Mesodermal cell (in vitro differentiated cells): ENCODE measurements around the gene KRTAP5-11. TPM values are rescaled to one million over a fixed set of nuclear protein-coding genes. Genes with fewer than 3 reads are reported as not detected.
"Not testable (repeated sequence)": the region's sequence is repeated elsewhere in the genome, so short reads cannot be mapped to it uniquely, and the experiment has no call there.

Source experiments
- H3K27ac ChIP-seq: 2 replicates; pipeline ENCODE4 v1.7.0; 2013; ENCODE audit warnings: mild to moderate bottlenecking, low read depth, low read length, moderate library complexity; ENCODE audit not compliant: severe bottlenecking
- H3K36me3 ChIP-seq: 2 replicates; pipeline ENCODE4 v1.7.1; 2013; ENCODE audit warnings: mild to moderate bottlenecking, low read length, moderate library complexity; ENCODE audit not compliant: control insufficient read depth, insufficient read depth
- H3K4me1 ChIP-seq: one replicate; pipeline ENCODE4 v1.7.1; 2013; ENCODE audit warnings: mild to moderate bottlenecking, low read length; ENCODE audit not compliant: insufficient read depth, control insufficient read depth, poor library complexity, severe bottlenecking
- H3K4me3 ChIP-seq: 2 replicates; pipeline ENCODE4 v1.7.0; 2013; ENCODE audit warnings: low read length, control low read depth, mild to moderate bottlenecking; ENCODE audit not compliant: insufficient read depth, poor library complexity, severe bottlenecking; ENCODE audit errors: extremely low read depth
- H3K9me3 ChIP-seq: 2 replicates; pipeline ENCODE4 v1.7.1; 2013; ENCODE audit warnings: mild to moderate bottlenecking, low read length, moderate library complexity; ENCODE audit not compliant: control insufficient read depth
- WGBS, 2 experiments: methylation state at CpG; one replicate each; pipeline ENCODE4 v1.1.5; 2013; ENCODE audit warnings: missing lambda C conversion rate in 2 of 2; ENCODE audit not compliant: insufficient coverage in 2 of 2; 5-methylcytosine and 5-hydroxymethylcytosine counted together
- polyA plus RNA-seq, 2 experiments: library from polyadenylated mRNA; stranded (reverse); fragments of 50-300 nt; gene quantifications; one replicate each; pipeline ENCODE4 v1.2.3, GENCODE V29; 2013

KRTAP5-11 gene, protein sequence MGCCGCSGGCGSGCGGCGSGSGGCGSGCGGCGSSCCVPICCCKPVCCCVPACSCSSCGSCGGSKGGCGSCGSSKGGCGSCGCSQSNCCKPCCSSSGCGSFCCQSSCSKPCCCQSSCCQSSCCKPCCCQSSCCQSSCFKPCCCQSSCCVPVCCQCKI
- polyA plus RNA-seq (2013, experiment 1 of 2), result not detected
- polyA plus RNA-seq (2013, experiment 2 of 2), result not detected

DNA sequence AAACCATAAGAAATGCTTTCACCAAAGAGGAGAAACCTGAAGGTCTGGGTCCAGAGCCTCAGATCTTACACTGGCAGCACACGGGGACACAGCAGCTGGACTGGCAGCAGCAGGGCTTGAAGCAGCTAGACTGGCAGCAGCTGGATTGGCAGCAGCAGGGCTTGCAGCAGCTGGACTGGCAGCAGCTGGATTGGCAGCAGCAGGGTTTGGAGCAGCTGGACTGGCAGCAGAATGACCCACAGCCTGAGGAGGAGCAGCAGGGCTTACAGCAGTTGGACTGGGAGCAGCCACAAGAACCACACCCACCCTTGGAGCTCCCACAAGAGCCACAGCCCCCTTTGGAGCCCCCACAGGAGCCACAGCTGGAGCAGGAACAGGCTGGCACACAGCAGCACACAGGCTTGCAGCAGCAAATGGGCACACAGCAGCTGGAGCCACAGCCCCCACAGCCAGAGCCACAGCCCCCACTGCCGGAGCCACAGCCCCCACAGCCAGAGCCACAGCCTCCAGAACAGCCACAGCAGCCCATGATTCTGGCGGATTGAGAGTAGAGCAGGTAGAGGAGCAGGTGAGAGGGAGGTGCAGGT, at the start of gene KRTAP5-11:
Gene KRTAP5-11, minus strand, starts transcription at position 567 of the 587 bp plus-strand sequence. Its CDS starts 38 bp downstream, at position 529.
- H3K36me3 ChIP-seq, result no peaks in the 10 kb centered on the region
- H3K27ac ChIP-seq, result no peak within 1 kb of the TSS
- H3K4me3 ChIP-seq, result no peak within 1 kb of the TSS
- H3K9me3 ChIP-seq, result no peaks in the 10 kb centered on the region
- WGBS, 2 experiments, result 82 to 92% methylated on average over 2 of the region's 3 CpGs
- no peaks in the 10 kb centered on the region for H3K4me1 ChIP-seq

DNA sequence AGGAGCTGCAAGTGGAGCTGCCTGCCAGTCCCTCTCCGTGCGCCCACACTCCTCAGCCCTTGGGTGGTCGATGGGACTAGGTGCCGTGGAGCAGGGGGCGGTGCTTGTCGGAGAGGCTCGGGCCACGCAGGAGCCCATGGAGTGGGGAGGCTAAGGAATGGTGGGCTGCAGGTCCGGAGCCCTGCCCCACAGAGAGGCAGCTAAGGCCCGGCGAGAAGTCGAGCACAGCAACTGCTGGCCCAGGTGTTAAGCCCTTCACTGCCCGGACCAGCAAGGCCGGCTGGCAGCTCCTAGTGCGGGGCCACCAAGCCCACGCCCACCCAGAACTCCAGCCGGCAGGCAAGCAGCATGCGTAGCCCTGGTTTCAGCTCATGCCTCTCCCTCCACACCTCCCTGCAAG, 48.9 kb upstream of the KRTAP5-11 start:
- not testable (repeated sequence) for H3K4me3 ChIP-seq, H3K4me1 ChIP-seq, H3K36me3 ChIP-seq, H3K27ac ChIP-seq, H3K9me3 ChIP-seq
- WGBS, 2 experiments, result 94 to 98% methylated on average over 17 to 18 of the region's 18 CpGs

DNA sequence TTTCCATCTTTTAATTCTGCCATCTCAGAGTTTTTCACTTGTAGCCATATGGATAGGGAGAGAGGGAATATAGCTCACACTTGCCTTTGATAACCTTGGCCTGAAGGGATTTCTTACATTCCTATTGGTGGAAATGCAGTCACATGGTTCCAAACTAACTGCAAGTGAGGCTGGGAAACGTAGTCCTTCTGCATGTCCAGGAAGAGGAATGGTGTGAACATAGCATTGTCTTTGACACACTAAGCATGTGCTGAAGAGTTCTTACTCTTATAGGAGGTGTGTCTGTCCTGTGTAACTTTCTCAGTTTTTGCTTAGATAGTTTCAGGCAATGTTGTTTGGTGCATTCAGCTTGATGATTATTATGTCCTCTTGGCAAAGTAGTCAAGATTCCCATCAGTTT, 47.4 kb upstream of the KRTAP5-11 start:
- H3K4me3 ChIP-seq, H3K27ac ChIP-seq, H3K36me3 ChIP-seq, H3K4me1 ChIP-seq, H3K9me3 ChIP-seq: not testable (repeated sequence)
- no CpG with 5 or more reads among the region's 1 CpG for WGBS, 2 experiments

DNA sequence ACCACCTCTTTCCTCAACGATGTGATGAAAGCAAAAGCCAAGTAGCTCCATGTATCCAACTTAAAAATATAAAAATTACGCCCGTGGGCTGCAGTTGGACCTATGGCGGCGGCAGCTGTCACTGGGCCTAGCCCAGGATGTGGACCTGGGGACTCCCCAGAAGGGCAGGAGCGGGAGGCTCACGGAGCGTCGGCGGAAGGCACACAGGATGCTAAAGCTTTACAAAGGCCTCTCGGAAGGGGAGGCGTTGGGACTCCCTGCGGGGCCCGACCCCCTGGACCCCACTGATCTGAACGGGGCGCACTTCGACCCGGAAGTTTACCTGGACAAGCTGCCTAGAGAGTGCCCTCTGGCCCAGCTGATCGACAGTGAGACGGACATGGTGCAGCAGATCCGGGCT, 46.3 kb upstream of the KRTAP5-11 start:
- H3K4me1 ChIP-seq, H3K36me3 ChIP-seq, H3K27ac ChIP-seq, H3K9me3 ChIP-seq, H3K4me3 ChIP-seq: not testable (repeated sequence)
- WGBS, 2 experiments, result 96 to 100% methylated on average over 19 to 20 of the region's 21 CpGs

DNA sequence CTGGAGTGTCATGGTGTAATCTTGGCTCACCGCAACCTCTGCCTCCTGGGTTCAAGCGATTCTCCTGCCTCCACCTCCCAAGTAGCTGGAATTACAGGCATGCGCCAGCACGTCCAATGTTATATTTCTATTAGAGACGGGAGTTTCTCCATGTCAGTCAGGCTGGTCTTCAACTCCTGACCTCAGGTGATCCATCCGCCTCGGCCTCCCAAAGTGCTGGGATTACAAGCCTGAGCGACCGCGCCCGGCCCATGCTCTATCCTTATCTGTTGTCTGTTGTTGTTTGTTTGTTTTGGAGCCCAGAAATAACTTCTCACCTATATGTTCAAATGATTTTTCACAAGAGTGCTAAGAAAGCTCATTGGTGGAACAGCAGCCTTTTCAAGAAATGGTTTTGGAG, 40.6 kb upstream of the KRTAP5-11 start:
- H3K27ac ChIP-seq, H3K4me1 ChIP-seq, H3K36me3 ChIP-seq, H3K4me3 ChIP-seq, H3K9me3 ChIP-seq: not testable (repeated sequence)
- 84% methylated on average over 5 of the region's 11 CpGs for WGBS, 2 experiments

DNA sequence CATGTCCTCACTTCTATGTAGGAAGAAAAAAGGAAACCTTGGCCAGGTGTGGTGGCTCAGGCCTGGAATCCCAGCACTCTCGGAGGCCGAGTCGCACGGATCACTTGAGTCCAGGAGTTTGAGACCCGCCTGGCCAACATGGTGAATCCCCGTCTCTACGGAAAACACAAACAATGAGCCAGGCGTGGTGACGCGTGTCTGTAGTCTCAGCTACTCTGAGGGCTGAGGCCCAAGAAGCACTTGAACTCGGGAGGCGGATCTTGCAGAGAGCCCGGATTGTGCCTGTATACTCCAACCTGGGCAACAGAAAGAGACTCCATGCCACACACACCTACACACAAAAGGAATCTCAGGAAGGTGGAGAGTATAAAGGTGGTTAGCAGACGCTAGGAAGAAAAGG, 39.9 kb upstream of the KRTAP5-11 start:
- H3K4me1 ChIP-seq, result not testable (repeated sequence)

DNA sequence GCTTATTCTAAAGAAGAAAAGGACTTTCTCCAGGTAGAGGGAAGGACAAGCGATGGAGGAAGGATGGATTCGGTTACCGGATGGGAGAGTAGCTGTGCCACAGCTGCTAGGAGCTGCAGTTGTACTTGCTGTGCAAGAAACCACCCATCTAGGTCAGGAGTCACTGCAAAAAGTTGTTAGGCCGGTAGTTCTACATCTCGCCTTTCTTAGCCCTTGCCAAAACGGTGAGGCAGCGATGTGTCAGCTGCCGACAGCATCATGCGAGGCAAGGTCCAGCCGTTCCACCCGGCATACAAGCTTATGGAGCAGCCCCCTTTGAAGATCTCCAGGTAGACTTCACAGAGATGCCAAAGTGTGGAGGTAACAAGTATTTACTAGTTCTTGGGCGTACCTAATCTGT, 32.3 kb upstream of the KRTAP5-11 start:
- H3K4me3 ChIP-seq, H3K9me3 ChIP-seq, H3K36me3 ChIP-seq, H3K4me1 ChIP-seq, H3K27ac ChIP-seq: not testable (repeated sequence)
- WGBS, 2 experiments, result 83 to 89% methylated on average over 4 to 5 of the region's 12 CpGs

More for the DNA sequence above, 39.9 kb upstream of the KRTAP5-11 start:
- WGBS, 2 experiments, result 97% methylated on average over 12 to 13 of the region's 14 CpGs
- not testable (repeated sequence) for H3K4me3 ChIP-seq, H3K36me3 ChIP-seq, H3K27ac ChIP-seq, H3K9me3 ChIP-seq

DNA sequence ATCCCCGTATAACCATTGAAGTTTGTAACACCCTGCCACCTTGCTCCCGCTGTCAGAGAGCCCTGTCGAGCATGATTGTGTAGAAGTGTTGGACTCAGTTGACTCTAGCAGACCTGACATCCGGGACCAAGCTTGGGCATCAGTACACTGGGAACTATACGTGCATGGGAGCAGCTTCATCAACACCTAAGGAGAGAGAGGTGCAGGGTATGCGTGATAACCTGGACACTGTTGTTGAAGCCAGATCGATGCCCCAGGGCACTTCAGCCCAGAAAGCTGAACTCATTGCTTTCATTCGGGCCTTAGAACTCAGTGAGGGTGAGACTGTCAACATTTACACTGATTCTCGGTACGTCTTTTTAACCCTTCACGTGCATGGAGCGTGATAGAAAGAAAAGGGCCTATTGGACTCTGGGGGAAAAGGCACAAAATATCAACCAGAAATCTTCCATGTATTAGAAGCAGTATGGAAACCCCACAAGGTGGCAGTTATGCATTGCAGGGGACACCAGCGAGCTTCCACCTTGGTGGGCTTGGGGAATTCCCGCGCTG, 31.8 kb upstream of the KRTAP5-11 start:
- not testable (repeated sequence) for H3K36me3 ChIP-seq, H3K4me3 ChIP-seq, H3K27ac ChIP-seq, H3K9me3 ChIP-seq, H3K4me1 ChIP-seq
- 86 to 88% methylated on average over 6 to 10 of the region's 15 CpGs for WGBS, 2 experiments

DNA sequence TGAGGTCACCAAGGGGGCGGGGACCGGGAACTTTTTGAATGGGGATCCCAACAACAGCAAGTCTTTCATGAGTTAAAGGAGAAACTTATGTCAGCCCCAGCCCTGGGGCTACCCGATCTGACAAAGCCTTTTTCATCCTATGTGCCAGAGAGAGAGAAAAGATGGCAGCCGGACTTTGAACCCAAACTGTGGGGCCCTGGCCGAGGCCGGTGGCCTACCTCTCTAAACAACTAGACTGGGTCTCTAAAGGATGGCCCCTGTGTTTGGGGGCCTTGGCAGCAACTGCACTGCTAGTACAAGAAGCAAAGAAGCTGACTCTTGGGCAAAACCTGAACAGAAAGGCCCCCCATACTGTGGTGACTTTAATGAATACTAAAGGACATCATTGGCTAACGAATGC, 31.3 kb upstream of the KRTAP5-11 start:
- H3K4me1 ChIP-seq, H3K9me3 ChIP-seq, H3K27ac ChIP-seq, H3K36me3 ChIP-seq, H3K4me3 ChIP-seq: not testable (repeated sequence)
- 100% methylated on average over 2 of the region's 7 CpGs; no CpG with 5 or more reads in 1 of the 2 experiments for WGBS, 2 experiments

DNA sequence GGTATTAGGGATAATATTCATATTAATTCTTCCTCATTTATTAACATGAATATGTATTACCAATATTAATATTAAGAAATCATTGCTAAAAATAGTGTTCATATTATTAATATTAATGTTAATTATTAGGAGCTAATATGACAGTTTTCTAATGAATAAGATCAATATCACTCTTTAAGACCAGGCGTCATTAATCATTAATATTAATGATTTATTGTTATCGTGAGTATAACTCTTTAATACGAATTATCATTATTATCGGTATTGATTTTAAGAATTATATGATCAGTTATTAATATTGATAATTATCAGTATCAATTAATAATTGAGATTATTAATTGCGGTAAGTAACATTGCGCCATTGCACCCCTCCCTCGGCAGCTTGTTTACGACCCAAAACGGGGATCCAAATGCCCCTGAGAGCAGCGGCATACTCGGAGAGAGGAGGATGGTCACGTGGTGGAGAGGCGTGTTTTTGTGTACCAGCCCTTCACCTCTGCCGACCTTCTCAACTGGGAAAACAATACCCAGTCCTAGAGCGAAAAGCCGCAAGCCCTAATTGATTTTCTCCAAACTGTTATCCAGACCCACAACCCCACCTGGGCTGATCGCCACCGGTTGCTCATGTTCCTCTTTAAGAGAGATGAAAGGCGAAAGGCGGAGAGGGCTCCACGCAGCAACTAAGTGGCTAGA, 28.7 kb upstream of the KRTAP5-11 start:
- H3K4me1 ChIP-seq, H3K9me3 ChIP-seq, H3K4me3 ChIP-seq, H3K36me3 ChIP-seq, H3K27ac ChIP-seq: not testable (repeated sequence)
- 77 to 90% methylated on average over 4 to 12 of the region's 21 CpGs for WGBS, 2 experiments

DNA sequence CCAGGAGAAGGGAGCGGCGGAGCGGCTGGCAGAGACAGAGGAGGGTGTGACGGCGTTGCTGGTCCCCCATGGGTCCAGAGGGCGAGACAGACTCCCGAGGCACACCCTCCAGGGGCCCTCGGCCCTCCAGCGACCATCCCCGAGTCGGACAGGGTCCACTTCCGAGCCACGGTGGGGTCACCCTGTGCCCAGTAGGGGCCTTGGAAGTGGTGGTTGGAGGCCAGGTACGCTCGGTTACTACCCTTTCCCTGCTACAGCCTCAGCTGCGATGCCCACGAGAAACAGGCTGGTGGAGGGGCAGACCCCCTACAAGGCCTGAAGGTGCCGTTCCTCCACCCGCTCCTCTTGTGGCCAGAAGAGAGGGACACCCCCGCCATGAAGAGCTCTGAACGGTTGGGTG, 25.6 kb upstream of the KRTAP5-11 start:
- not testable (repeated sequence) for H3K9me3 ChIP-seq, H3K36me3 ChIP-seq, H3K4me1 ChIP-seq, H3K27ac ChIP-seq, H3K4me3 ChIP-seq
- WGBS, 2 experiments, result 20% methylated on average over 1 of the region's 21 CpGs; no CpG with 5 or more reads in 1 of the 2 experiments
